GM19397 (cell line): ENCODE results near the gene TMEM59L.
"Not testable (repeated sequence)": the region's sequence is repeated elsewhere in the genome, so short reads cannot be mapped to it uniquely, and the experiment has no call there.

Experiments
- ATAC-seq: cut with Tn5 transposase; IDR thresholded peaks from one replicate; pipeline ENCODE4 v1.9.1; 2021; ENCODE audit warnings: mild to moderate bottlenecking, moderate library complexity; ENCODE audit not compliant: unreplicated experiment

TMEM59L gene

DNA sequence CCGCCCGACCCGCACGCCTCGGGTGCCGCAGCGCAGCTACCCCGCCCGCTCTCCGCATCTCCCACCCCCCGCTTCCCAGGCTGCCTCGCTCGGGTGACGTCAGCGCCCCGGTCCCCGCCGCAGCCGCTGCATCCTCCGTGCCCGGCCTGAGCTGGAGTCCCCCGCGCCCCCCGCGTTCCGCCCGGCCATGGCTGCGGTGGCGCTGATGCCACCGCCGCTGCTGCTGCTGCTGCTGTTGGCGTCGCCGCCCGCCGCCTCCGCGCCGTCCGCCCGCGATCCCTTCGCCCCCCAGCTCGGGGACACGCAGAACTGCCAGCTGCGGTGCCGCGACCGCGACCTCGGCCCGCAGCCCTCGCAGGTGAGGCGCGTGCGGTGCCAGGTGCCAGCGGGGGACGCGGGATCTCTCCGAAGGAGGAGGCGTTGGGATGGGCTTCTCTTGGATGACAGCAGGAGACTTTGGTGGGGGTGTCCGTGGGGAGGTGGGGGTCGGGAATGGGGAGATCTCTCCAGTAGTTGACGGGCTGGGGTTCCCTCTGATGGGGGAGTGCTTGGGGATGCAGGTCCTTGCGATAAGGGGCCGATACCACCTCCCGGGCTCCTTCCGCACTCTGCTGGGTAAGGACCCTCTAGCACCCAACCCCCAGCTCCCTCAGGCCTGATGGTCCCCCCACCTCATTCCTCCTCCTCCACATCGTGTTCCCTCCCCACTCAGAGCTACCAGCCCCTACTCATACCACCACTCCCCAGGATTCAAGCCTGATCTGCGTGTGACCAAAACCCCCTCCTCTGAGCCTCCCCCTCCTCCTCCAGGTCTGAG, at the start of gene TMEM59L:
Gene TMEM59L (plus strand): TSS at position 99 of the 817 bp plus-strand sequence. CDS start 89 bp downstream, at position 188.
- ATAC-seq = no peak

DNA sequence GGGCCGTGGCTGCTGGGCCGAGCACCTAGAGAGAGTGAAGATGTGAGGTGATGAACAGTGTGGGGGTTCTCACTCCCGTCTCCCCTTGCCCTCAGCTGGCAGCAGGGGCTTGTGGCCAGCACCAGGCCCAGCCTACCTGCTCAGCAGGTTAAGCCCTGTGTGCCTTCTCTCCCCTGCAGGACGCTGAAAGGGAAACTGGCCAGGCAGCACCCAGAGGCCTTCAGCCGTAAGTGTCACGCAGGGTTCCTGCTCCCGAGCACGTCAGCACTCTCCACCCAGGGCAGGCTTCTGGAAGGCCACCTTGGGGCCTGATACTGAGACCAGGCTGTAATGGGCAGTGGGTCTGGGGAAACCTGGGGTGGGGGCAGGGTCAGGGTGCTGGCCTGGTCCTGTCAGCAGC, 45.7 kb upstream of the TMEM59L start:
- ATAC-seq = no peak

DNA sequence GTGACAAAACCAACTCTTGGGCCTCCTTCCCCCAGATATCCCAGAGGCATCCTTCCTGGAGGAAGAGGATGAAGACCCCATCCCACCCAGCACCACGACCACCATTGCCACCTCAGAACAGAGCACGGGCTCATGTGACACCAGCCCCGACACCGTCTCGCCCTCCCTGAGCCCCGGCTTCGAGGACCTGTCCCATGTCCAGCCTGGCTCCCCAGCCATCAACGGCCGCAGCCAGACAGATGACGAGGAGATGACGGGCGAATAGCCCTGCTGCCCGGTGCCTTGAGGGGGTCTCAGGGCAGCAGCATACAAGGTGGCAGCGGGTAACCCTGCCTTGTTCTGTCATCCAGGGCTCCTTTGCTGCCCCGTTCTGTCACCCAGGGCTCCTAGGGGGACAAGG, 44.3 kb upstream of the TMEM59L start:
- no peak for ATAC-seq

DNA sequence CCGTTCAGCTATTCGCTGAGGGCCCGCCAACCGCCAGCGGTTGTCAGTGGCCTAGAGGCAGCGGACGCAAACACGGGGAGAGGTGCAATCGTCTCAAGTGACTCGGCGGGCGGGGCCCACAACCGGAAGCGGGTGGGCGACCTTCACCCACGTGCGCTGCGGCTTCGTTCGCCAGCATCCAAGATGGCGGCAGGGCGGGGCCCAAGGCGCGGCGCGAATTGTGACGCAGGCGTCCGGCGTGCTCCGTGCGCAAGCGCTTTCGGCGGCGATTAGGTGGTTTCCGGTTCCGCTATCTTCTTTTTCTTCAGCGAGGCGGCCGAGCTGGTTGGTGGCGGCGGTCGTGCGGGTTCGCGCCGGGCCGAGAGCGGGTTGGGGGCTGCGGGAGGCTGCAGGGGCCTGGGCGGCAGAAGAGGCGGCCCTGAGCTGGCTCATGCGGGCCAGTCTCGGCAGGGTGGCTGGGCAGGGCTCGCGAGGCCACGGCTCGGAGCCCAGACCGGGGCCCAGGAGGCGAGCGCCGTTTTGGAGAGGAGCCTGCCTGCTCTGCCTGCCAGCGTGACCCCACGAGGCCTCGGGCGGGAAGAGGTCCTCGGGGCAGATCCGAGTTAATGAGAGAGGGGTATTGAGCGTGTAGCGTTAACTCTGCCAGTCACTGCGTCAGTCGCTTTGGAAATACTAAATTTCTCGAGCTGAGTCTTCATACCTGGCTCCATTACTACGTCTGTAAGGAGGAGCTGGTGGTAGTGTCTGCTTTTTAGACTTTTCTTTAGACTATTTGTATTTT, 40.9 kb upstream of the TMEM59L start, which contains the start of gene UBA52:
Gene UBA52 (plus strand): TSS at position 294 of the 781 bp plus-strand sequence. CDS start 1,444 bp downstream, outside the sequence.
- ATAC-seq = peak; percentile 90

DNA sequence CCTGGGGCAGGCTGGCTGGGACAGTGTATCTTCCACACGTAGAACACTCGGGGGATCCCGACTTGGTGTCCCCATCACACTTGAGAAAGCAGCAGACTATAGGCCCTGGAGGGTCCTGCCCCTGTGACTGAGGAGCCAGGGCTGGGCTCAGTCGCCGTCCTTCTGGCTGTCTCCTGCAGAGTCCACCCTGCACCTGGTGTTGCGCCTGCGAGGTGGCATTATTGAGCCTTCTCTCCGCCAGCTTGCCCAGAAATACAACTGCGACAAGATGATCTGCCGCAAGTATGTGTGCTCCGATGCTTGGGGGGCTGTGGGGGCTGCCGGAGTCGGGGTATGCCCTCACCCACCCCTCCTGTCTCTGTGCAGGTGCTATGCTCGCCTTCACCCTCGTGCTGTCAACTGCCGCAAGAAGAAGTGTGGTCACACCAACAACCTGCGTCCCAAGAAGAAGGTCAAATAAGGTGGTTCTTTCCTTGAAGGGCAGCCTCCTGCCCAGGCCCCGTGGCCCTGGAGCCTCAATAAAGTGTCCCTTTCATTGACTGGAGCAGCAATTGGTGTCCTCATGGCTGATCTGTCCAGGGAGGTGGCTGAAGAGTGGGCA, 37.9 kb upstream of the TMEM59L start:
- ATAC-seq = no peak

DNA sequence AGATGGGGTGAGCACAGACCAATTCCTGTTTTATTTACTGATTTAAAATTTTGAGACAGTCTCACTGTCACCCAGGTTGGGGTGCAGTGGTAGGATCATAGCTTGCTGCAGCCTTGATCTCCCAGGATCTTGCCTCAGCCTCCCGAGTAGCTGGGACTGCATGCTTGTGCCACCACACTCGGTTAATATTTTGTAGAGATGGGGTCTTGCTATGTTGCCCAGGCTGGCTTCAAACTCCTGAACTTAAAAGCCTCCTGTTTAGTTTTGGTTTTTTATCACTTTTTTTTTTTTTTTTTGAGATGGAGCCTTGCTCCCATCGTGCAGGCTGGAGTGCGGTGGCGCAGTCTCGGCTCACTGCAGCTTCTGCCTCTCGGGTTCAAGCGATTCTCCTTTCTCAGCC, 36.3 kb upstream of the TMEM59L start:
- ATAC-seq = no peak

DNA sequence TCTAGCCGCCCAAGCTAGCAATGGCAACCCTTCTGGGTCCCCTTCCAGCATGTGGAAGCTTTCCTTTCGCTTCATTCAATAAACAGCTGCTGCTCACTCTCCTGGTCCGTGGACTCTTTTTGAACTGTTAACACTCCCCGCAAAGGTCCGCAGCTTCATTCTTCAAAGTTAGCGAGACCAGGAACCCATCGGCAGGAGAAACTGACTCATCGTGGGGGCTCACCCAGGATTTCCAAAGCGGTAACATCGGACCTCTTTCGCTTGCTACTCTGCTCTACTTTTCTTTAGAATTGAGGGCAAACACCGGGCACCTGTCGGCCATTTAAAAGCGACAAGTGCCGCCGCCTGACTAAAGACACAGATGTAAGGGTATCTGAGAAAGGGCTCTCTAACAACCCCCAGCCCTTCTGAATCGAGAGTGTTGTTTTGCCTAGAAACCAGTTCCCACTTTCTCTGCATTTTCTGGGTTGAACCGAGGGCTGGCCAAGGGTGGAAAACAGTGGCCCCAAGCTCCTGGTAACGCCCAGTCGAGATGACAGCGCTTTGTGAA, 35.2 kb upstream of the TMEM59L start:
- ATAC-seq = no peak

DNA sequence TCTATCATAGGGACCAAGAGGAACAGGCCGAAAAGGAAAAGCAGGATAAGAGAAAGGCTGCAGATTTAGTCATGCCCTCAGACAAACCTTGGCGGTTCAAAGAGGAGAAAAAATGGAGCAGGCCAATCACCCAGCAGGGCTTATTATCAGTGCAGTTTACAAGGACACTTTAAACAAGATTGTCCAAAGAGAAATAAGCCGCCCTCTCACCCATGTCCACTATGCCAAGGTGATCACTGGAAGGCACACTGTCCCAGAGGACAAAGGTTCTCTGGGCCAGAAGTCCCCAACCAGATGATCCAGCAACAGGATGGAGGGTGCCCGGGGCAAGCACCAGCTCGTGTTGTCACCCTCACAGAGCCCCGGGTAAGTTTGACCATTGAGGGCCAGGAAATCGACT, 32.4 kb upstream of the TMEM59L start:
- no peak for ATAC-seq

DNA sequence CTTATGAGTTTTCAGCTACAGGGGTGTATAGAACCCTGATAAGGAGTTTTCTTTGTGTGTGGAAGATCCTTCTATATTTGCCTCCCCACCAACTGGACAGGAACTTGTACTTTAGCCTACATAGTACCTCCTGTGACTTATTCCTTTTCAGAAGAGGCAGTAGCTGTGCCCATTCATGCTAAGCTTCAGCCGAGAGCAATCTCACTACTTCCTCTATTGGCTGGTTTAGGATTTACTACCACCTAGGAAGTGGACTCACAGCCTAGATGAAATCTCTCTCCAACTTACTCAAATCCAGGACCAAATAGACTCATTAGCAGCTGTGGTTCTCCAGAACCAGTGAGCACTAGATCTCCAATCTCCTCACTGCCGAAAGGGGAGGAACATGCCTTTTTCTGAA, 26.4 kb upstream of the TMEM59L start:
- ATAC-seq = no peak

DNA sequence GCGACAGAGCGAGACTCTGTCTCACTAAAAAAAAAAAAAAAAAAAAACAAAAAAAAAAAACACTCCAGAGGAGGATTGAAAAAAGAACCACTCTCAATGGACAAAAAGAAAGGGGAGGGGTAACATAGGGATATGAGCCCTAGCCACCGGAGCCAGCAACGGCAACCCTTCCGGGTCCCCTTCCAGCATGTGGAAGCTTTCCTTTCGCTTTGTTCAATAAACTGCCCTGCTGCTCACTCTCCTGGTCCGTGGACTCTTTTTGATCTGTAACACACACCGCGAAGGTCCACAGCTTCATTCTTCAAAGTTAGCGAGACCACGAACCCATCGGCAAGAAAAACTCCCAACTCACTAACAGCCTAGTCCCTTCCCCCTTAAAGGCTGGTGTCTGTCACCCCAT, 25.1 kb upstream of the TMEM59L start:
- no peak for ATAC-seq

DNA sequence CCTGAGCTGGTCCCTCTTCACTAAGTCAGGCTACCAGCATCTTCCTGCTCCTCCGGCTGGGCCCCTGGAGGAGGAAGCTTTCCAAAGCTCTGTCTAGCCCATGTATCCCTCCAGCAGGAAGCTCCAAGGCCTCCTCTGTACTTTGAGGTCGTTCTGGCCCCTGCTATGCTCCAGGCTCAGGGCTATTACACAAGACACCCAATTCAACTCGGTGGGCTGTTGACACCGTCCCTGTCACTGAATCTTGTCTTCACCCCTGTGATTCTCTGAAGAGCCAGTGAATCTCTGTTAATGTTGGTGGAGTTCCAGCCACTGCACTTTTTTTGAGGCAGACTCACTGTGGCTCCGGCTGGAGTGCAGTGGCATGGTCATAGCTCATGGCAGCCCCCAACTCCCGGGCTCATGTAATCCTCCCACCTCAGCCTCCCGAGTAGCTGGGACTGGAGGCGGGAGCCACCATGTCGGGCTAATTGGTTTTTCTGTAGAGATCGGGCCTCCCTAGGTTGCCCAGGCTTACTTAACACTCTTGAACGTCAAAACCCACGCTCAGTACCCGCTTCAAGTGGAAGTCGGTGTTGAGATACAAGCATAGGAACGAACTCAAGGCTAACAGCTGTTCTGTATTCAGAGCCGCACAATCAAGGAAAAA, 24.6 kb upstream of the TMEM59L start:
- no peak for ATAC-seq

DNA sequence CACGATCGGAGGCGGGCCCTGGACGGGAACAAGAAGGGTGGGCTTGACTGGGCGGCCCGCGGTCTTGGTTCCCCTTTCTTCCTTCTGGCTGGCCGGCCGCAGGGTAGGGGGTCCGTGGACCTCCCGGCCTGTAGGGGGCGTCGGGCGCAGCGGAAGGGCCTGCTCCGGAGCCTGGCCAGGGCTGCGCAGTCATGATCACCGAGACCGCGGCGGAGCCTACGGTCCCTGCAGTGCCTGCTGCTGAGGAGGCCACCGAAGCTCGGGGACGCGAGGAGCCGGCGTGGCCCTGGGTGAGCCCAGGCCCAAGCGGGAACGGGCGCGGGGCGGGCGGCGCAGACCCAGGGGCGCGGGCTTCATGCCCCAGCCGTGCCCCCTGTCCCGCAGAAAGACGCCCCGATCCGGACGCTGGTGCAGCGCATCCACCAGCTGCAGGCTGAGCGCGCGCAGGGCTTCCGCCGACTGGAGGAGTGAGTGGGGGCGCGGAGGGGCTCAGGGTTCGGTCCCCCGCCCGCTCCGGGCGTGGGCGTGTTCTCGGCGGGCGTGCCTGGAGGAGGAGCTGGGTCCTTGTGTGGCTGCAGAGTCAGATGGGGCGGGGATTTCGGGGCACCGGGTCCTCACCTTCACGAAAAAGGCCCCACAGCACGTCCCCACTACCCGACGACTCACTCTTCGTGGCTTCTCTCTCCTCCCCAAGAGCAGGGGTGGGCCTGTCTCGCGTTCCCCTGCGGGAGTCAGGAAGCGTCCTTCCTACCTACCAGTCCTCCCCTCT, 23.9 kb upstream of the TMEM59L start, which contains the start of gene REX1BD:
Gene REX1BD (plus strand): TSS at position 188 of the 769 bp plus-strand sequence. CDS start 4 bp downstream, at position 192.
- ATAC-seq = peak; percentile 87

DNA sequence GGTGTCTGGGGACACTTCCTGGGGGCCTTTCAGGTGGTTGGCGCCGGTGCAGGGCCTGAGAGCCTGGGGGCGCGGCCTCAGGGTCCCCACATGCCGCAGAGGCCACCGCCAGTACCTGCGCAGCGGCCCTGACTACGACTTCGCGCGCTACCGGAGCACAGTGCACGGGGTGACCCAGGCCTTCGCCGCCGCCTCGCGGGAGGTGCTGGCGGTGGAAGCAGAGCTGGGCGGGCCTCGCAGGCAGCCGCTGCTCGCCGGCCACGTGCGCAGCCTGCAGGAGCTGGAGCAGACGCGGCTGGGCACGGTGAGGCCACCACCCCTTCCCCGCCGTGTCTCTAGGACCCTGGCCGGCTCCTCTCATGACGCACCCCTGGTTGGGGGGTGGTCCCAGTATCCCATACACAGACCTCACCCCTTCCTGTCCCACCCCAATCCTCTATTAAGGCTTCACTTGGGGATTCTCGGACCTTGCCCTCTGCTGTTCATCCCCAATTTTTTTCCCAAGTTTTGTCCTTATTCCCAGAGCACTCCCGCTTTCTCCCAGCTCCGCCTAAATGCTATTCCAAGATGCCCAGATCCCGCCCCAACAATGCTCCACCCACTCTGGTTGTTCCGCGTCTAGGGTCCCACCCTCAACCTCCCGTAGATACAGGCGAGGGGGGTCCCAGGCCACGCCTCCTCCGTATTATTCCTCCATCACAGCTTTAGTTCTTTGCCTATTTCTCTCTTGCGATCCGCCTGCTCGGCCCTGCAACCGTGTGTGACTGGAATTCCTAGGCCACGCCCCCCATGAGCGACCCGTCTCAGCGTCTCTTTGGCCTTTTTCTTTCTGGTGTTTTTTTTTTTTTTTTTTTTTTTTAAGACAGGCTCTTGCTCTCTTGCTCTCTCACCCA, 23.0 kb upstream of the TMEM59L start:
- peak; percentile 30 for ATAC-seq

DNA sequence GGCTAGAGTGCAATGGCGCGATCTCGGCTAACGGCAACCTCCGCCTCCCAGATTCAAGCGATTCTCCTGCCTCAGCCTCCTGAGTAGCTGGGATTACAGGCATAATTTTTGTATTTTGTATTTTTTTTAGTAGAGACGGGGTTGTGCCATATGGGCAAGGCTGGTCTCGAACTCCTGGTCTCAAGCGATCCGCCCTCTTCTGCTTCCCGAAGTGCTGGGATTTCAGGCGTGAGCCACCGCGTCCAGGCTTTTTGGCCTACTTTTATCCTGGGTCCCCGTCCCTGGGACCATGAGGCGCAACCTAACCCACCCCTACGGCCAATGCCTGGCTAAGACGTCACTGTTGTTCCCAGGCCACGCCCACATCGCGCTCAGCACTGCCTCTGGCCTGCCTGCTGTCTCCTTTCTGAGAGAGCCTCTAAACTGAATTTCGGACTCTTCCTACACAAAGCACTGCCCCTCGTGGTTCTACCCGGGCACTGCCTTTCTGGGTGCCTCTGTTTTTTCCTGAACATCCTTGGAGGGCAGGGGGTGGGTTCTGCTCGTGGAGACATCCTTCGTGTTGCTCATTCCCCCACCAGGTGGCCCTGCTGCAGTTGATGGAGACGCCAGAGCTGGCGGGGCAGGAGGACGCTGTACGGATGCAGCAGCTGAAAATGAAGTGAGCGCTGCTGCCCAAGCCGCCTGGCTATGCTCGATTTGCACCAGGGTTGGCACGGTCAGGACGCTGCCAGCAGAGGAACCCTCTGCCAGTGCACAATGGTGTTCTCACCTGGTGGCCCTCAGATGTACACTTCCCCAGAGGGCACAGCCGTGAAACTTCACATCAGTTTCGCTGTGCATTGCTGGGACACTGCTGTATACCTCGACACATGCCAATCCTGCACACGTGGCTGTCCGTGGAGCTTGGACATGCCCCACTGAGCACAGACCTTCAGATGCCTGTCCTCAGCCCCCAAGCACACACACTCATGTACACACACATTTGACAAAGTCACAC, 22.1 kb upstream of the TMEM59L start:
- no peak for ATAC-seq

DNA sequence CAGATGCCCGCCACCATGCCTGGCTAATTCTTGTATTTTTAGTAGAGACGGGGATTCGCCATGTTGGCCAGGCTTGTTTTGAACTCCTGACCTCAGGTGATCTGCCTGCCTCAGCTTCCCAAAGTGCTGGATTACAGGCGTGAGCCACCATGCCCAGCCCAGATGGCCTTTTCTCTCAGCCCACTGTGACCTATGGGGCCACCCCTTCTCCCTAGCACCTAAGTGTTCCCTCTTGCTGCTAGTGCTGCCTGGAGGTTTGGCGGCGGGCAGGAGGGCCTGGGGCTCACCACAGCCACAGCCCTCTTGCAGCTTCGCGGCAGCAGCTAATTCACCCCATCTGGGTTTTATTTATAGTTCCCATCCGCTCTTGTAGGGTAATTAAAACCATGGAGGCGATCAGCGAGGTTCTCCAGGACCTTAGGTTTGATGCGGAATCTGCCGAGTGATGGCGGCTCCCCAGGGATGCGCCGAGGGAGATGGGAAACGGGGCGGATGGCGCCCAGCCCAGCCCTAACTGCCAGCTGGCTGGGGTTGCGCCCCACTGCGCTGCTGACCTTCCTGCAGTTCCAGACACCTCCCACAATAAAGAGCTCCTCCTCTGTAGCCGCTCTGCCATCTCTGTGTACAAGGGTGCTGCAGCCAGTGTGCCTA, 20.8 kb upstream of the TMEM59L start:
- ATAC-seq = no peak

DNA sequence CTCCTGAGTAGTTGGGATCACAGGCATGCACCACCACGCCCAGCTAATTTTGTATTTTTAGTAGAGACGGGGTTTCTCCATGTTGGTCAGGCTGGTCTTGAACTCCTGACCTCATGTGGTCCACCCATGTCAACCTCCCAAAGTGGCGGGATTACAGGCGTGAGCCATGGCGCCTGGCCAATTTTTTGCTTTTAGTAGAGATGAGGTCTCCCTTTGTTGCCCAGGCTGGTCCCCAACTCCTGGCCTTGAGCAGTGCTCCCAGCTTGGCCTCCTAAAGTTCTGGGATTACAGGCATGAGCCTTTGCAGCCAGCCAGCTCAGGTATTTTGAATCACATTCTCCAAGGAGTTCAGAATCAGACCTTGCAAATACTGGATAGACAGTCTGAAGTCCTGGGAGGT, 19.9 kb upstream of the TMEM59L start:
- not testable (repeated sequence) for ATAC-seq
